Measurements from ENCODE around the gene UBE2G1.

The UBE2G1 gene

GRCh38 chr17:4297351-4297750 is 69.1 kb downstream of the UBE2G1 start:
- TF ChIP-seq, protein P1, sequence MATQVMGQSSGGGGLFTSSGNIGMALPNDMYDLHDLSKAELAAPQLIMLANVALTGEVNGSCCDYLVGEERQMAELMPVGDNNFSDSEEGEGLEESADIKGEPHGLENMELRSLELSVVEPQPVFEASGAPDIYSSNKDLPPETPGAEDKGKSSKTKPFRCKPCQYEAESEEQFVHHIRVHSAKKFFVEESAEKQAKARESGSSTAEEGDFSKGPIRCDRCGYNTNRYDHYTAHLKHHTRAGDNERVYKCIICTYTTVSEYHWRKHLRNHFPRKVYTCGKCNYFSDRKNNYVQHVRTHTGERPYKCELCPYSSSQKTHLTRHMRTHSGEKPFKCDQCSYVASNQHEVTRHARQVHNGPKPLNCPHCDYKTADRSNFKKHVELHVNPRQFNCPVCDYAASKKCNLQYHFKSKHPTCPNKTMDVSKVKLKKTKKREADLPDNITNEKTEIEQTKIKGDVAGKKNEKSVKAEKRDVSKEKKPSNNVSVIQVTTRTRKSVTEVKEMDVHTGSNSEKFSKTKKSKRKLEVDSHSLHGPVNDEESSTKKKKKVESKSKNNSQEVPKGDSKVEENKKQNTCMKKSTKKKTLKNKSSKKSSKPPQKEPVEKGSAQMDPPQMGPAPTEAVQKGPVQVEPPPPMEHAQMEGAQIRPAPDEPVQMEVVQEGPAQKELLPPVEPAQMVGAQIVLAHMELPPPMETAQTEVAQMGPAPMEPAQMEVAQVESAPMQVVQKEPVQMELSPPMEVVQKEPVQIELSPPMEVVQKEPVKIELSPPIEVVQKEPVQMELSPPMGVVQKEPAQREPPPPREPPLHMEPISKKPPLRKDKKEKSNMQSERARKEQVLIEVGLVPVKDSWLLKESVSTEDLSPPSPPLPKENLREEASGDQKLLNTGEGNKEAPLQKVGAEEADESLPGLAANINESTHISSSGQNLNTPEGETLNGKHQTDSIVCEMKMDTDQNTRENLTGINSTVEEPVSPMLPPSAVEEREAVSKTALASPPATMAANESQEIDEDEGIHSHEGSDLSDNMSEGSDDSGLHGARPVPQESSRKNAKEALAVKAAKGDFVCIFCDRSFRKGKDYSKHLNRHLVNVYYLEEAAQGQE (IDR thresholded peaks at IDR 0.05; ENCODE audit: low read depth), result no peak
- TF ChIP-seq USF1 (IDR thresholded peaks at IDR 0.05), result no peak

- TF ChIP-seq CEBPB (IDR thresholded peaks at IDR 0.05) (no peak), NFIC (IDR thresholded peaks at IDR 0.05) (no peak), ZBTB7A (IDR thresholded peaks at IDR 0.05; ENCODE audit: low read depth) (no peak), TAF1 (IDR thresholded peaks at IDR 0.05; ENCODE audit: low read depth) (no peak), EGR1 (IDR thresholded peaks at IDR 0.05) (no peak), YY1 (IDR thresholded peaks at IDR 0.05; ENCODE audit: low read depth) (no peak), TCF12 (IDR thresholded peaks at IDR 0.05; ENCODE audit: low read depth) (no peak), CREB1 (IDR thresholded peaks at IDR 0.05; ENCODE audit: low read depth) (no peak), EP300 (IDR thresholded peaks at IDR 0.05; ENCODE audit: borderline replicate concordance) (no peak), USF1 (IDR thresholded peaks at IDR 0.05) (no peak), RAD21 (IDR thresholded peaks at IDR 0.05; ENCODE audit: low read depth) (no peak), TEAD4 (IDR thresholded peaks at IDR 0.05) (no peak), FOXM1 (IDR thresholded peaks at IDR 0.05; ENCODE audit: borderline replicate concordance, low read depth) (no peak)
- TF ChIP-seq, protein P2, sequence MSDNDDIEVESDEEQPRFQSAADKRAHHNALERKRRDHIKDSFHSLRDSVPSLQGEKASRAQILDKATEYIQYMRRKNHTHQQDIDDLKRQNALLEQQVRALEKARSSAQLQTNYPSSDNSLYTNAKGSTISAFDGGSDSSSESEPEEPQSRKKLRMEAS (IDR thresholded peaks at IDR 0.05), result no peak
- TF ChIP-seq, protein P1 (IDR thresholded peaks at IDR 0.05; ENCODE audit: low read depth), result no peak
Observed at GRCh38 chr17:4295686-4296085, 70.8 kb downstream of the UBE2G1 start.

DNA sequence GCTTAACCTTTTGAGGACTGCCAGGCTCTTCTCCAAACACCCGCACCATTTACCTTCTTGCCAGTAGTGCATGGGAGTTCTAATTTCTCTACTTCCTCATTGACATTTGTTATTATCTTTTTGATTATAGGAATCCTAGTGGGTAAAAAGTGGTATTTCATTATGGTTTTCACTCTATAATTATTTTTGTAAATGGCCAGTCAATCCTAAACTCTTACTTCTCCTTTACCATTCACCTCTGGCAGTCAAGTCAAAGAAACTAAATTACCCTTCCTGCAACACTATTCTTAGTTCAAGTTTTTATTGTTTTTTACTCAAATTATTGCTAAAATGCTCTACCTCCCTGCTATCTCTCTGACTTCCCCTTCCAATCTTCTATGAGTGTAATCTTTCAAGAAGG is 72.9 kb downstream of the UBE2G1 start:
- TF ChIP-seq, protein P2 (IDR thresholded peaks at IDR 0.05), result no peak
- no peak for TF ChIP-seq CEBPB (IDR thresholded peaks at IDR 0.05)
- no peak for TF ChIP-seq FOXM1 (IDR thresholded peaks at IDR 0.05; ENCODE audit: borderline replicate concordance, low read depth)
- no peak for TF ChIP-seq NFIC (IDR thresholded peaks at IDR 0.05)
- TF ChIP-seq EGR1 (IDR thresholded peaks at IDR 0.05), result no peak
- no peak for TF ChIP-seq EP300 (IDR thresholded peaks at IDR 0.05; ENCODE audit: borderline replicate concordance)
- no peak for TF ChIP-seq USF1 (IDR thresholded peaks at IDR 0.05)
- TF ChIP-seq TEAD4 (IDR thresholded peaks at IDR 0.05), result no peak
- no peak for TF ChIP-seq RAD21 (IDR thresholded peaks at IDR 0.05; ENCODE audit: low read depth)
- TF ChIP-seq CREB1 (IDR thresholded peaks at IDR 0.05; ENCODE audit: low read depth), result no peak
- TF ChIP-seq, protein P1 (IDR thresholded peaks at IDR 0.05; ENCODE audit: low read depth), result no peak
- TF ChIP-seq YY1 (IDR thresholded peaks at IDR 0.05; ENCODE audit: low read depth), result no peak
- TF ChIP-seq TCF12 (IDR thresholded peaks at IDR 0.05; ENCODE audit: low read depth), result no peak

GRCh38 chr17:4287710-4288109 is 78.8 kb downstream of the UBE2G1 start:
- TF ChIP-seq NFIC (IDR thresholded peaks at IDR 0.05), result no peak
- no peak for TF ChIP-seq ZBTB7A (IDR thresholded peaks at IDR 0.05; ENCODE audit: low read depth)
- TF ChIP-seq CEBPB (IDR thresholded peaks at IDR 0.05), result no peak
- no peak for TF ChIP-seq RAD21 (IDR thresholded peaks at IDR 0.05; ENCODE audit: low read depth)
- no peak for TF ChIP-seq FOXM1 (IDR thresholded peaks at IDR 0.05; ENCODE audit: borderline replicate concordance, low read depth)
- no peak for TF ChIP-seq TCF12 (IDR thresholded peaks at IDR 0.05; ENCODE audit: low read depth)
- no peak for TF ChIP-seq EGR1 (IDR thresholded peaks at IDR 0.05)
- TF ChIP-seq, protein P1 (IDR thresholded peaks at IDR 0.05; ENCODE audit: low read depth), result no peak
- no peak for TF ChIP-seq TEAD4 (IDR thresholded peaks at IDR 0.05)
